Sciatic nerve (tissue), 2 donors: ENCODE data around the gene ZKSCAN4. TPM values are rescaled to one million over a fixed set of nuclear protein-coding genes. Genes with fewer than 3 reads are reported as not detected.
A peak's percentile ranks its signal among the peaks of the same experiment; 100 is the strongest.

Experiments
- ATAC-seq: fragments of 200-7000 bp; cut with Tn5 transposase; one replicate; pipeline ENCODE4 v1.9.1; 2020; ENCODE audit warnings: mild to moderate bottlenecking, moderate library complexity
- DNase-seq: peaks from one replicate; pipeline ENCODE4 v3.0.0-alpha.2; 2020; ENCODE audit warnings: low spot score
- intact Hi-C: fragments of 100-400 bp; cut with DNase I; formaldehyde crosslinking; loops from one replicate; pipeline ENCODE4 v1.14.2; 2022
- total RNA-seq: library from RNA; stranded (reverse); fragmentation: NEBNext Ultra II Directional; extraction: Animal tissue kit (Norgen Biotek cat#: 25700); gene quantifications from one replicate; pipeline ENCODE4 v1.2.1, GENCODE V29; 2021
- donor health status: DM: no; HTN: no; CAD: no.
- donor health status: DM: no; HTN: no; CAD: no.

Gene ZKSCAN4
- total RNA-seq, 1 donor from 2014 or later = 5.4 TPM

DNA sequence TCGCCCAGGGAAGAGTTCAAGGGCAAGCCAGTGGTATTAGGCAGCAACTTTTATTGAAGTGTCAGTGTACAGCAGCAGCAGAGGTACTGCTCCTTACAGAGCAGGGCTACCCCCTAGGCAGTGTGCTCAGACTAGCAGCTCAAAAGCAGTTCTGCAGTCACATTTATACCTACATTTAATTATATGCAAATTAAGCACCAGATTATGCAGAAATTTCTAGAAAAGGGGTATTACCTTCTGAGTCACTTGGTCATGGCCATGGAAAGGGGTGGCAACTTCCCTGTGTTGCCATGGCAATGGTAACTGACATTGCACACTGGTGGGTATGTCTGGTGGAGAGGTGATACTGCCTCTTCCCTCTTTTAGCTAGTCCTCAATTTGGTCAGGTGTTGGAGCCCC, 2.1 kb upstream of the ZKSCAN4 start:
- no peak for ATAC-seq
- DNase-seq = no peak
- intact Hi-C loops = no loop called here

DNA sequence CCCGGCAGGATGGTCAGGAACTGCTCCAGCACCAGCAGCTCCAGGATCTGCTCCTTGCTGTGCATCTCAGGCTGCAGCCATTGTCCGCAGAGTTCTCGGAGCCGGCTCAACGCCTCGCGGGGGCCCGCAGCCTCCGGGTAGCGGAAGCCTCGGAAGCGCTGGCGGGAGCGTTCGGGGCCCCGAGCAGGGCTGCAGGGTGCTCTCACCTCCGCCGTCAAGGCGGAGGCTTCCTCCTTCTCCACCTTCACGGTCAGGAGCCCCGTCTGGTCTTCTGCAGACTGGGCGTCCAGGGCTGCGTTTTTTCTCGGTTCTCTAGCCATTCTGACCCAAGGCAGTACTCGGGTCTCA, 434 bp downstream of the ZKSCAN4 start:
- peak; percentile 37 for ATAC-seq
- intact Hi-C loops = no loop called here

DNA sequence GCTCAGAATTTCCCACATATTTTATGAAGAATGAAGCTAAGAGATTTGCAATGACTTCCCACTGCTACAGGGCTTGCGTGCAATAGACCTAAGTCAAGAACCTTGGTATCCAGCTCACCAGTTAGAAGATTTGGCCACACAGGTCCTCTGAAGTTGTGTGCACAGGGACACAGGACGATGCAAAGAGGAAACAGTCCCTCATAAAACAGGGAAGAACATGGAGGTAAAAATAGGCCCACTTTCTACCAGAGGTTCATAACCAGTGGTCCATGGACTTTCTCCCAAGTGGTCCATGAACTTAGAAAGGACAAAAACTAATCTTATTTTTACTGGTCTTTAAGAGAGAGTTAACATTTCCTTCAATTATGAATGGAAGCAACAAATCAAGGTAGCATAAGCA, 1.3 kb downstream of the ZKSCAN4 start:
- intact Hi-C loops = no loop called here
- ATAC-seq = no peak
- no peak for DNase-seq

More for the DNA sequence above, 434 bp downstream of the ZKSCAN4 start:
- DNase-seq = no peak

DNA sequence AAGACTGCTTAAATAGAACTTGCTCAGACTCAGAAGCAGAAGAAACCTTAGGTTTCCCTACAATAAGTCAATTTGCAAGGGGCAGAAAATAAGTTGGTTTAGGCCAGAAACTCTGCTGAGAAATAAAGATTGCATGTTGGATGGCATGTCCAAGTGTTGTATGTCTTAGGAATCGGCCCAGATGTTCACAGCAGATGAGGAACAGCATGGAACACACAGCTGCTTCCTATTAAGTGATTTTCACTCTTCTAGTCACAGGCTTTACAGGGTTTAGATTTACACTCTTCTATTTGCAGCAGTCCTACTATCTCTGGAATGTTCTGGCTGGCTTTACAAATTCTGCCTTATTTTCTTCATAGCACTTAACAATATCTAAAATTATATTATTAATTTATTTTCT, 3.2 kb downstream of the ZKSCAN4 start:
- ATAC-seq (no peak), DNase-seq (no peak)
- intact Hi-C loops = no loop called here

DNA sequence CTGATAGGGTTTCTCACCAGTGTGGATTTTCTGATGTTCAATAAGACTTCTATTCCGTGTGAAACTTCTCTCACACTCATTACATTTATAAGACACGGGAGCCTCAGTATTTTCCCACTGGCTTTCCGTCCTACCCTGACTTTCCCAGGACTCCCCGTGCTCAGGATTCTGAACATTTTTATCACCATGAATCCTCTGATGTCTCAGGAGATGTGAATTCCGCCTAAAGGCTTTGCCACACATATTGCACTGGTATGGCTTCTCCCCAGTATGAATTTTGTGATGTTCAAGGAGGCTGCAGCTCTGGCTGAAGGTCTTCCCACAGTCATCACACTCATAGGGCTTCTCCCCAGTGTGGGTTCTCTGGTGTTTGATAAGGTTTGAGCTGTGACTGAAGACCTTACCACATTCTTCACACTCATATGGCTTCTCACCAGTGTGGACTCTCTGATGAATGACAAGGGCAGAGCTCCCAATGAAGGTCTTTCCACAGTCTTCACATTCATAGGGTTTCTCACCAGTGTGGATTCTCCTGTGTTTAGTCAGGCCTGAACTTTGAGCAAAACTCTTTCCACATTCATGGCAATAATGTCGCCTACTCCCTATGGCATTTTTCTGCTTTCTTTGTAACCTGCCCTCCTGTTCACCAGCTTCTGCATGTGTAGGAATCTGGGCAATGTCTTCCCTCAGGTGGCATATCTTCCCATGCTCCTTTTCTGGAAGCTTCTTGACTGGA, 6.7 kb downstream of the ZKSCAN4 start:
- intact Hi-C loops = no loop called here
- ATAC-seq = no peak
- no peak for DNase-seq

DNA sequence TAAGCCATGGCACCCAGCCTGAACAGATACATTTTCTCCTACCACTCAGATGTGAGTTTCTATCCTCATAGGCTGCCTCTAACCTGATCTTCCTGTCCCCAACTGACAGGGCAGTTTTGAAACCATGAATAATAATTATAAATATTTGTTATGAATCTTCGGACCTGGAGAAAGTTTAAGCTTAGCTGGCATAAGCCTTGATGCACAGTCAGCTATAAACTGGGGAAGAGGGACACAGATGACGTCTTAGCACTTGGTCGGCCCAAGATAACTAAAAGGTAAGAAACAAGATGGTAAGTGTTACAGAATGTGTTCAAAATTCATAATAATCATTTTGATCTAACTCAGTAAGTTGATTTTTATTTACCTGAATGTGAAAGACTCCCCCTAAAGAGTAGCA, 8.1 kb downstream of the ZKSCAN4 start:
- no peak for ATAC-seq
- DNase-seq = no peak
- intact Hi-C loops = no loop called here

DNA sequence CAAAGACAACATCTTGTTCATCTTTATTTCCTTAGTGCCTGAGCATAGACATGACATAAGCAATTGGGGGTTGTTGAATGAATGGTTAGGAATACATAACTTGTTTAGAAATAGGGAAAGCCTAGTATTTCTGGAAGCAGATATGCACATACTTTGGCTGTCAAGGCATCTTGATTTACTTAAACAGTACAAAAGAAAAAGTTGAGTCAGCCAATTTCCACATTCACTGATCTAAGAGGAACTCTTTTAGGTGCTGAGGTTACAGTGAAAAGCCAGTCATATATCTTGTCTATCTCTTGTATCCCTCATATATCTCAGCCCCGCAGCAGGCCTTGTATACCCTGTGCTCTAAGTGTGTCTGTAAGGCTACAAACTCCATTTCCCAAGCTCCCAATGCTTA, 11.6 kb downstream of the ZKSCAN4 start:
- no peak for DNase-seq
- ATAC-seq = no peak
- intact Hi-C loops = no loop called here

DNA sequence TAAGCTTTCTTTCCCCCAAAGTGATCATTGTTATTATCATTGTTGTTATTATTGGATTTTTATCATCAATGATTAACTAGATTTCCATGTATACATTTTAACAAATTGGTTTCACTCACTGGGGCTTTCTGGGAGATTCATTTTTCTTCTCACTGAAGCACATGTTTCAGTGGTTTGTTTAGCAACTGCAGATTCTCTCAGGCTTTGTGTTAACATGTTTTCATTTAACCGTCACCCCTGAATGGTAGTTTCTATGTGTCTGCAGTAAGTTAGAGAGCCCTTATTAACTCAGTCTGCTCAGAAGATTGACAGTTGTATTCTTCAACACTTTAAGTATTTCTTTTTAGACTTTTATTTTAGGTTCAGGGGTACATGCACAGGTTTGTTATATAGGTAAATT, 12.4 kb downstream of the ZKSCAN4 start:
- intact Hi-C loops = no loop called here
- ATAC-seq (no peak), DNase-seq (no peak)

DNA sequence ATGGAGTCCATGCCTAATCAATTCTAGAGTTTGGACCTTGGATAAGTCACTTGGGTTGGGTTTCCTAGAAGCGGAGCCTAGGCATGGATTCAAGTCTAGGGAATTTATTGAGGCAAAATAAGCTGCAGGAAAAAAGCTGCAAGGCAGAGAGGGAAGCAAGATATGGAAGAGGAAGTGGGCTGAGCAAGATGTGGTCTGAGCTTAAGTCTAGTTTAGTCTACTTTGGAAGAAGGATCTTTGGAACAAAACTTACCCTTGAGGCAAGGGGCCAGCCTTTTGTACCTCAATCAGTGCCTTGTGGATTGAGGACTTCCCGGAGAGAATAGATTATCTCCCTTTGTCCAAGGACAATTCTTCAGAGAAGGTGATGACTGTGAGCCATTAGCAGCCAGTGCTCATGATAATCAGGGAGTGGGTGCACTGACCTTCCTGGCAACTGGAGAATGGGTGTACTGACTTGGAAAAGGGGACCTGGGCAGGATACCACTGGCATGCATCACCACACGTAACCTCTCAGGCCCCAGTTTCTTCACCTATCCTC, 16.1 kb downstream of the ZKSCAN4 start:
- intact Hi-C loops = no loop called here
- DNase-seq (no peak), ATAC-seq (no peak)

DNA sequence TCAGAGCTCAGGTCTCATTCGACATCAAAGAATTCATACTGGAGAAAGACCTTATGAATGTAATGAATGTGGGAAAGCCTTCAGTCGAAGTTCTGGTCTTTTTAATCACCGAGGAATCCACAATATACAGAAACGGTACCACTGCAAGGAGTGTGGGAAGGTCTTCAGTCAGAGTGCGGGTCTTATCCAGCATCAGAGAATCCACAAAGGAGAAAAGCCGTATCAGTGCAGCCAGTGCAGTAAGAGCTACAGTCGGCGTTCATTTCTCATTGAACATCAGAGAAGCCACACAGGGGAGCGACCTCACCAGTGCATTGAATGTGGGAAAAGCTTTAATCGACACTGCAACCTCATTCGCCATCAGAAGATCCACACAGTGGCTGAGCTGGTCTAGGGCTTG, 19.3 kb downstream of the ZKSCAN4 start:
- no peak for ATAC-seq
- no peak for DNase-seq

DNA sequence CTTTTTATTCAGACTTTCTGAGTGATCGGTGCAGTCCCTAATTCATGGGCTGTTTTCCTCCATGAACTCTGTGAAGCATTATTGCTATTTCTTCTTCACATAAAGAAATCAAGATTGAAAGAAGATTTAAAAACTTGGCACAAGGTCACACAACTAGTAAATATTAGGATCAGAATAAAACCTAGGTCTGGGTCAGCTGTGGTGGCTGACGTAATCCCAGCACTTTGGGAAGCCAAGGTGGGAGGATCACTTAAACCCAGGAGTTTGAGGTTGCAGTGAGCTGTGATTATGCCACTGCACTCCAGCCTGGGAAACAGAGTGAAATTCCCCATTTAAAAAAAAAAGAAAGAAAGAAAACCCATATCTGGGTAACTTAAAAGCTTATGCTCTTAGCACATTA, 25.6 kb downstream of the ZKSCAN4 start:
- intact Hi-C loops = no loop called here
- ATAC-seq (no peak), DNase-seq (no peak)

More for the DNA sequence above, 19.3 kb downstream of the ZKSCAN4 start:
- intact Hi-C loops = loop anchor here (5.0 kb wide), 1 partner anchor 445 kb away; no protein-coding TSS in a partner anchor

DNA sequence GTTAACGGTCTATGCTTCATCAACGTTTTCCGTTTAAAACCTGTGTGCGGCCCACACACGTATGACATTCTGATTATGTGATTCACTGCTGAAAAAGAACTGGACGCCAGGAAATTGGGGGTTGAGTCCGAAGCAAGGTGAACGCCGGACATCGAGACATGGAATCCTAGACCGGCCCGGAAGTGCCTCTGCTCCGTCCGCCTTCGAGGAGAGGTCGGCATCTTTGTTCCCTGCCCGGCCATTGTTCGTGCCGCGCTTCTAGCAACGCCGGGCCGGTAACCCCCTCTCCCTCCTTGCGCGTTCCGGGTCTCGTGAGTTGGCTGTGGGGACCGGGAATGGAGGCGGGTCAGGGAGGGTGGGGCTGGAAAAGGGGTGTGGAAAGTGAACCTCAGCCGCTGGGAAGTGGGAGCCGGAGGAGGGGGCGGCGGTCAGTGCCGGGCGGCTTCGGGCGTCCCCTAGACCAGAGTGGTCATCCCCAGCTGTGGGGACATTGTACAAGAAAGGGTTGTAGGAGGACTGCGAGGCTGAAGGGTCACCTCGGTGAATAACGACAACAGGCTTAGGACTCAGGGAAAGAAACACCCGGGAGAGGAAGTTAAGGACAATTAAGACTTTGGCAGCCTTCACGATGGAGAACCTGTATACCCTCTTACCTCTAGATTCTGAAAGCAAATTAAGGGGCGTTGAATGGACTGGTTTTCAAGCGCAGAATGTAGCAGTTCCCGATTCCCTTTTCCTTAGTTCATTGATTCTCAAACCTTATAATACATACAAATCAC, 26.8 kb downstream of the ZKSCAN4 start, which contains the start of gene ZSCAN9:
TSS of gene ZSCAN9 (plus strand) at position 220 of the 779 bp plus-strand sequence. CDS start 1,810 bp downstream, outside the sequence.
- DNase-seq (peak; percentile 87), ATAC-seq (peak; percentile 99)
- intact Hi-C loops = no loop called here

DNA sequence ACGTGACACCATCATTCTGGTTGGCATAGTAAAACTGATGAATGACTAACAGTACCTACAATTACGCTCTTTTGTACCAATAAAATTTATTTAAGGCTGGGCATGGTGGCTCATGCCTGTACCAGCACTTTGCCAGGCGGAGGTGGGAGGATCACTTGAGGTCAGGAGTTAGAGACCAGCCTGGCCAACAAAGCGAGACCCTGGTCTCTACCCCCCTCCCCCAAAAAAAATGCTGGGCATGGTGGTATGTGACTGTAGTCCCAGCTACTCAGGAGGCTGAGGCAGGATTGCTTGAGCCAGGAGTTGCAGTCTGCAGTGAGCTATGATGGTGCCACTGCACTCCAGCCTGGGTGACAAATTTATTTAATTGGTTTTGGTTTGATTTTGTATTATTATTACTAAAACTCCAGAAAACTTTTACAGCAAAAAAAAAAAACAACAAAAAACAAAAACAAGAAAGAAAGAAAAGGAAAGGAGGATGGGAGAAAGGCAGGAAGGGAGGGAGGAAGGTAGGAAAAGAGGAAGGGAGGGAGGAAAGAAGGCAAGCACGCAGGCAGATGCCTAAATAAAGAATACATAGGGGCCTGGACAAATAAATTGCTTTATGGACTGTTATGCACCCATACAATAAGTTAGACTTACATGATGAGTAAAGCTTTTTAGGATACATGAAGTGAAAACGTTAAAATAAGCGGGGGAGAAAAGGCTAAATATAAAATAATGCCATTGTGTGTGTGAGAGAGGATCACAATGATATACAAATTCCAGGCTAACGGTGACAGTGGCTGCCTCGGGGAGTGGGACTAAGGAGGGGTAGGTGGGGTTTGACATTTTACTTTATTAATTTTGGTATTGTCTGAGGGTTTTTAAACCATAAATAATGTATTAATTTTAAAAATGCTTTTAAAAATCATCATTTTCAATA, 27.7 kb downstream of the ZKSCAN4 start:
- DNase-seq = no peak
- ATAC-seq = no peak
- intact Hi-C loops = no loop called here

DNA sequence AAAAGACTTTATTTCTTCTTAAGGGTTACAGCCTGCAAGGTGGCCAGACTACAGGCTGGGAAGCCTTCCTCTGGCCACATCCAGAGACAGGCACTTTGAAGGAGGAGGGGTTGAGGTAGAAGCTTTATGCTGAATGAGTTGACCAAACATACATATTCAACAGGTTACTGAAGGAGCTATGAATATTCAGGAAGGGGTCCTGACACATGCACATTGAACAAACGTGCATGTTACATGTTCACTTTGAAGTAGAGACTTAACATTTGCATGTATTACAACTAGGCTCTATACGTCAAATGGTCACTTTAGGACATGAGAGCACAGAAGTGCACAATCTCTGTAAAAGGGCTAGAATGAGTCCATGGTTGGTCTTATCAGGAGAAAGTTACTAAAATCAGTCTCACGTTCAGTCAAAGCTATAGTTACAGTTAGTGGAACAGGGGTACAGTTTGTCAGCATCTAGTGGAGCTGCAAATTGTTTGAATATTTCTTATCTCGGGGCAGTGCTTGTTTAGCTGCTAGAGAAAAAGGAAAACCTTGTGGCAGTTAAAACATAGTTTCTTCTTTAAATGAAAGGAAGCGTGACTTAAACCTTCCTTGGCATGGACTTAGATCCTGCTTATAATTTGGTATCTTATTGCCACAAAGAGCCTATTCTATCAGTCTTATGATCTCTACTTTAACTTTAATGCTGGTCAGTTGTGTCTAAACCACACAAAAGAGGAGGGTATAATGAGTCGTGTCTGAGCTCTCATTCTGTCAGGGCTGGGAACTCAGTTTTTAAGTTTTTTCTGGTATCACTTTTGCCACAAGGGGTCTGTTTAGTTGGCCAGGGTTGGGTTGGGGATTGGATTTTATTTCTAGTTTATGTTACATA, 31.6 kb downstream of the ZKSCAN4 start:
- ATAC-seq = no peak
- intact Hi-C loops = no loop called here

DNA sequence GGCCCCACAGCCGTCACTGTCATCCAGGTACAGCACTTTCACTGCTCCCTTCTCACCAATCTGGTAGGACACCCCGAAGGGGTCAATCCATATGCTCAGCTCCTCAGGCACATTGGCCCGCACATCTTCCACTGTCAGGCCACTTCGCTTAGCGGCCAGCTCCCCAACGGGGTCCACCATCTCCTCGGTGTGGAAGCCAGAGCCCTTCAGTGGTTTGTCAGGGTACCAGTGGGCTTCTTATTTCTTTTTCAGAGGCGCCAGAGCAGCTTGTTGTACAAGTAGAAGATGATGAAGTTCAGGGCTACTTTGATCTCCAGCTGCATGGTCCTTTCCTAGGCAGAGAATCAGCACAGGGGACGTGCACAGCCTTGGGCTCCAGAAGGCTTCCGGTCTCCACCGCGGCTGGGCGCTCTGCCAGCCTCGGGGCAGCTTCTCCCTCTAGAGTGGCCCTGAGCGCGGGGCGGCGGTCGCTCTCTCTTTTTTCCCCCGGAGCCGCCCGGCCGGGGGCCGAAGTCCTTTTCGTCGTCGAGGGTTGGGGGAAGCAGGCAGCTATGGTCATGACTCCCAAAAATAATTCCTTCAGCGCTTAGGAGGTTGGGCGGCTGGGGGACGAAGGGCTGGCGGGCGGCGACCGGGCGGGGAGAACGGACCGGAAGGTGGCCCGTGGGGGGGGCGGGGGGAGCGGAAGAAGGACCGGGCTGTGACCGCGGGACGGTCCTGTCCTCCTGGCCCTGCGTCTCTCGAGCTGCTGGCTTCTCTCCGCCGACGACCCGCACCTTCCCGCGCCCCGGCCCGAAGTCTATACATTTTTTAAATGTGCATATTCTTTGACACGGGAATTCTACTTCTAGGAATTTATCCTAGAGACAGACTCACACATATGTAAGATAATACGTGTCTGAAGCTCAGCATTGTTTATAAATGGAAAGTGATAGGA, 33.5 kb downstream of the ZKSCAN4 start:
- DNase-seq = peak; percentile 81
- peak; percentile 95 for ATAC-seq
- intact Hi-C loops = no loop called here

More for the DNA sequence above, 31.6 kb downstream of the ZKSCAN4 start:
- DNase-seq = no peak

DNA sequence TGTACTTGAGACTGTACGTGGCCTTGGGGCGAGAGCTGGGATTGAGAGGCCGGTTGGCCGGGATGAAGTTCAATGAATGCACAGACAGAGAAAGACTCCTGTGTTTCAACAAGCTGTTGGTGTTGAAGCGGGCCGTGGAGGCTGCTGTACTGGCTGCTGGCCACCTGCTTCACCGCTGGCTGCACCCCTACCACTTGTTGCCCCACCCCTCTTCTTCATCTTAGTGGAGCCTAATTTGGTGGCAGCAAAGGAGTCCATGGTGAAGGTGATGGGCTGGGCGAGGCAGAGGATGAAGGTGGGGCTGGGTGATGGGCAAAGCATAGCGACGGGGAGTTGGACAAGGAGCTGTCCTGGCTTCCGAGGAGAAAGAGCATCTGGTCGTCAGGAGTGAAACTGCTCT, 34.2 kb downstream of the ZKSCAN4 start:
- DNase-seq = no peak
- peak; percentile 8 for ATAC-seq
- intact Hi-C loops = no loop called here

DNA sequence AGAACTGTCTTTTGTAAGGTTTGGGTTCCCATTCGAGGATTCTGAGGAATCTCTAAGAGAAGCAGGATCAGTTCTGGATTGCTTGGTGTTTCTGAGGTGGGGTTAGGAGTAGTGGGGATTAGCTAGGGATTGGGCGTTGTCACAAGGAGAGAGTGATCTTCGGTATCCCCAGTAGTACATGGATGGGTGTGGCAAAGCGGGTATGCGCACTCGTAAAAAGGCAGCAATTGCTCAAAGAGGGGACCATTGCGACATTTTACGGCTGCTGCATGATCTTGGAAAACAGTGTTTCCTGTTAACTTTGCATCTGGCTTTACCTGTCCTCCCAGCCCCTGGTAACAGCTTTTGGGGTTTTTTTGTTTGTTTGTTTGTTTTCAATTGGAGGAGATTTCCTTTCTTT, 36.6 kb downstream of the ZKSCAN4 start:
- ATAC-seq (no peak), DNase-seq (no peak)
- intact Hi-C loops = no loop called here
